ENCODE data around the gene CEP112. TPM values are rescaled to one million over a fixed set of nuclear protein-coding genes. Genes with fewer than 3 reads are reported as not detected.

Gene CEP112
- total and polyA plus RNA-seq, 2 of the 13 experiments (the other 11 are each of a cell fraction or from before 2014, with no cell fraction given), result 1.2 to 3.4 TPM

DNA sequence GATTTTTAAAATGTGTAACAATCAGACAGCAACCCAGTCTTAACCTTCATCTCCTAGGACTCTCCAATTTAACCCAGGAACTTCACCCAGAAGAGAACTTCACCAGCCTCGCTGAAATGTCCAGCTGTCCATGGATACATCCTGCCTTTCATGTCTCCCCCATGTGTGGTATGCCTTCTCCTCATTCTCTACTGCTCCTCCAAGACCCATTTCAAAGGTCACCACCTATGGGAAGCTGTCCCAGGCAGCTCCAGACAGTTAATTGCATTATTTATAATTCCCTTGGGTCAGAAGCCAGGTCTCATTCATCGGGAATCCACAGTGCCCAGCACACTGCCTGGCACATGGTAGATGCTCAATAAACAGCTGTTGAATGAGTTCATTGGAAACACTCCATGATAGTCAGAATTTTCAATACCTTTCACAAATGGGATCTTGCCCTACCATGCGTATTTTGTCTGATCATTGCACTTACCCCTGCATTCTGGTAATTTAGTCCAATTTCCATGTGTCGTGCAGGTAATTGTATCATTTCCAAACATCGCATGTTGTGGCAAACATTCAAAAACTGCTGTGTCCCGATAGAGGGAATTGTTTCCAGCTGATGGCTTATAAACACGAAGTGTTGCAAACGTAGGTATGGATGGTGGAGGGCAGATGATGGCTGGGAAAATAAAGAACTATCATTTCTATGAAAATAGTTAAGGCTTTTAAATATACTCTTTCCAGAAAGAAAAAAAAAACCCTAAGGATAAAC is 28.3 kb upstream of the CEP112 start (continued):
- TF ChIP-seq REL (CRISPR knock-in tag; conservative IDR thresholded peaks at IDR 0.05) (no peak), SPEN (CRISPR knock-in tag; IDR thresholded peaks at IDR 0.05; ENCODE audit: low read depth) (no peak), ZC3H13 (CRISPR knock-in tag; IDR thresholded peaks at IDR 0.05) (peak; percentile 20; the same call in 1 of the 2 replicates), ZFP36 (IDR thresholded peaks at IDR 0.05; ENCODE audit: borderline replicate concordance, low read depth, low read length, partially characterized antibody) (no peak), SCMH1 (CRISPR knock-in tag; IDR thresholded peaks at IDR 0.05; ENCODE audit: borderline replicate concordance) (no peak), TBX3 (IDR thresholded peaks at IDR 0.05; ENCODE audit: borderline replicate concordance) (no peak), FOXK1 (CRISPR knock-in tag; IDR thresholded peaks at IDR 0.05; ENCODE audit: borderline replicate concordance, low read depth) (peak; percentile 16; the same call in 1 of the 2 replicates), ZNF235 (CRISPR knock-in tag; IDR thresholded peaks at IDR 0.05; ENCODE audit: borderline replicate concordance) (no peak), ZNF572 (CRISPR knock-in tag; IDR thresholded peaks at IDR 0.05) (no peak), CBFB (CRISPR knock-in tag; IDR thresholded peaks at IDR 0.05) (no peak), ZNF782 (CRISPR knock-in tag; IDR thresholded peaks at IDR 0.05; ENCODE audit: borderline replicate concordance) (no peak), HIVEP1 (CRISPR knock-in tag; IDR thresholded peaks at IDR 0.05) (no peak), ZNF207 (IDR thresholded peaks at IDR 0.05; ENCODE audit: borderline replicate concordance) (no peak), ZNF382 (CRISPR knock-in tag; IDR thresholded peaks at IDR 0.05; ENCODE audit: borderline replicate concordance) (no peak), FOXC1 (CRISPR knock-in tag; IDR thresholded peaks at IDR 0.05; ENCODE audit: borderline replicate concordance) (peak; percentile 82), ZNF790 (CRISPR knock-in tag; IDR thresholded peaks at IDR 0.05; ENCODE audit: borderline replicate concordance) (no peak), CBX5 (CRISPR knock-in tag; IDR thresholded peaks at IDR 0.05; ENCODE audit: borderline replicate concordance) (no peak), TRIM24 (CRISPR knock-in tag; IDR thresholded peaks at IDR 0.05) (no peak), ZNF546 (CRISPR knock-in tag; conservative IDR thresholded peaks at IDR 0.05) (no peak), ZNF44 (CRISPR knock-in tag; IDR thresholded peaks at IDR 0.05) (no peak), POLR2A (IDR thresholded peaks at IDR 0.05; ENCODE audit: insufficient read depth in 1 of 2, low read depth in 2 of 2, low read length in 2 of 2) (peak in 1 of 2 experiments; percentile 61; a peak in 1 of 4 replicates), KMT2A (CRISPR knock-in tag; IDR thresholded peaks at IDR 0.05) (no peak)
- TF ChIP-seq, protein P1, sequence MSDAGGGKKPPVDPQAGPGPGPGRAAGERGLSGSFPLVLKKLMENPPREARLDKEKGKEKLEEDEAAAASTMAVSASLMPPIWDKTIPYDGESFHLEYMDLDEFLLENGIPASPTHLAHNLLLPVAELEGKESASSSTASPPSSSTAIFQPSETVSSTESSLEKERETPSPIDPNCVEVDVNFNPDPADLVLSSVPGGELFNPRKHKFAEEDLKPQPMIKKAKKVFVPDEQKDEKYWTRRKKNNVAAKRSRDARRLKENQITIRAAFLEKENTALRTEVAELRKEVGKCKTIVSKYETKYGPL (CRISPR knock-in tag; IDR thresholded peaks at IDR 0.05), result no peak
- TF ChIP-seq, protein P2, sequence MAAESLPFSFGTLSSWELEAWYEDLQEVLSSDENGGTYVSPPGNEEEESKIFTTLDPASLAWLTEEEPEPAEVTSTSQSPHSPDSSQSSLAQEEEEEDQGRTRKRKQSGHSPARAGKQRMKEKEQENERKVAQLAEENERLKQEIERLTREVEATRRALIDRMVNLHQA (CRISPR knock-in tag; IDR thresholded peaks at IDR 0.05), result no peak
- TF ChIP-seq, protein P3, sequence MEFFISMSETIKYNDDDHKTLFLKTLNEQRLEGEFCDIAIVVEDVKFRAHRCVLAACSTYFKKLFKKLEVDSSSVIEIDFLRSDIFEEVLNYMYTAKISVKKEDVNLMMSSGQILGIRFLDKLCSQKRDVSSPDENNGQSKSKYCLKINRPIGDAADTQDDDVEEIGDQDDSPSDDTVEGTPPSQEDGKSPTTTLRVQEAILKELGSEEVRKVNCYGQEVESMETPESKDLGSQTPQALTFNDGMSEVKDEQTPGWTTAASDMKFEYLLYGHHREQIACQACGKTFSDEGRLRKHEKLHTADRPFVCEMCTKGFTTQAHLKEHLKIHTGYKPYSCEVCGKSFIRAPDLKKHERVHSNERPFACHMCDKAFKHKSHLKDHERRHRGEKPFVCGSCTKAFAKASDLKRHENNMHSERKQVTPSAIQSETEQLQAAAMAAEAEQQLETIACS (CRISPR knock-in tag; IDR thresholded peaks at IDR 0.05), result no peak

Measured in HepG2 (cell line).